Endothelial cell of umbilical vein (primary cell): ENCODE measurements around the gene INTS6. TPM values are rescaled to one million over a fixed set of nuclear protein-coding genes. Genes with fewer than 3 reads are reported as not detected.
A peak's percentile ranks its signal among the peaks of the same experiment; 100 is the strongest.

Experiments
- BruUV-seq: library from RNA; stranded (reverse); fragments of 400-500 nt; replicated peaks from 2 replicates; lab custom pipeline; 2021; lab: Mats Ljungman, UMichigan
- CTCF ChIA-PET: fragments of 300-600, 350-600 bp; sonication (Branson Sonifier 250); formaldehyde crosslinking; loops from one replicate; lab custom pipeline; 2021; ENCODE audit warnings: antibody characterized with exemption, inconsistent platforms; lab: Charles Lee
- POLR2A ChIA-PET: fragments of 300-600, 350-600 bp; sonication (Branson Sonifier 250); formaldehyde crosslinking; loops from one replicate; lab custom pipeline; 2021; ENCODE audit warnings: antibody characterized with exemption, inconsistent platforms; lab: Charles Lee
- DNase-seq: peaks from one replicate; pipeline ENCODE4 v3.0.0-alpha.2; 2011; ENCODE audit warnings: low read depth, low spot score
- FAIRE-seq: peaks from 2 replicates; lab custom pipeline; 2011; peaks lifted over from hg19 to GRCh38; lab: Jason Lieb, UNC
- H2AFZ ChIP-seq: 2 replicates; pipeline ENCODE4 v1.6.0; 2012; ENCODE audit warnings: low read depth, low read length, control low read depth, inconsistent platforms
- H3K27ac ChIP-seq: 2 replicates; pipeline ENCODE4 v1.5.1; 2011; ENCODE audit warnings: low read depth, mild to moderate bottlenecking, control low read depth, low read length, moderate library complexity; ENCODE audit not compliant: insufficient read depth
- H3K27me3 ChIP-seq, 2 experiments: 2 replicates each; pipeline versions ENCODE4 v1.6.0 to v1.6.1; 2011; ENCODE audit warnings: low read length in 2 of 2, mixed read lengths in 1 of 2; ENCODE audit not compliant: control insufficient read depth in 2 of 2, insufficient read depth in 2 of 2
- H3K36me3 ChIP-seq, 2 experiments: 2 replicates in 1 of 2; 3 replicates in 1 of 2; pipeline ENCODE4 v1.5.1; 2011; ENCODE audit warnings: low read length in 2 of 2, mild to moderate bottlenecking in 1 of 2, moderate library complexity in 1 of 2; ENCODE audit not compliant: control insufficient read depth in 2 of 2, insufficient read depth in 2 of 2; ENCODE audit errors: extremely low read depth in 1 of 2
- H3K4me1 ChIP-seq: 3 replicates; pipeline ENCODE4 v1.5.1; 2011; ENCODE audit warnings: mild to moderate bottlenecking, low read length; ENCODE audit not compliant: control insufficient read depth, insufficient read depth; ENCODE audit errors: extremely low read depth
- H3K4me2 ChIP-seq: 2 replicates; pipeline ENCODE4 v1.6.1; 2011; ENCODE audit warnings: low read length, control low read depth, mixed read lengths; ENCODE audit not compliant: insufficient read depth
- H3K4me3 ChIP-seq, 3 experiments: fragments of 200-600 bp in 1 of 3; sonication (generic), shearing (Covaris generic) in 1 of 3; replicated peaks in 1 of 3; 2 replicates each; pipeline ENCODE4 v1.5.1; 2011 to 2016; ENCODE audit warnings: control low read depth in 3 of 3, low read length in 3 of 3, mild to moderate bottlenecking in 2 of 3, inconsistent platforms in 1 of 3, low read depth in 1 of 3, moderate library complexity in 1 of 3; ENCODE audit not compliant: insufficient read depth in 1 of 3
- H3K79me2 ChIP-seq: 2 replicates; pipeline ENCODE4 v1.6.0; 2012; ENCODE audit warnings: low read length, inconsistent platforms; ENCODE audit not compliant: control insufficient read depth, insufficient read depth
- H3K9ac ChIP-seq: replicated peaks from 2 replicates; pipeline ENCODE3; 2011; ENCODE audit warnings: low read length, control low read depth; ENCODE audit not compliant: insufficient read depth; ENCODE audit errors: extremely low read depth
- H3K9me1 ChIP-seq: replicated peaks from 3 replicates; pipeline ENCODE4 v1.6.0; 2011; ENCODE audit warnings: mild to moderate bottlenecking, low read length; ENCODE audit not compliant: control insufficient read depth, insufficient read depth; ENCODE audit errors: extremely low read depth
- H3K9me3 ChIP-seq: replicated peaks from 2 replicates; pipeline ENCODE4 v1.5.1; 2012; ENCODE audit warnings: low read length, inconsistent platforms; ENCODE audit not compliant: control insufficient read depth, insufficient read depth
- H4K20me1 ChIP-seq: replicated peaks from 2 replicates; pipeline ENCODE3; 2011; ENCODE audit warnings: mild to moderate bottlenecking, low read length; ENCODE audit not compliant: control insufficient read depth, insufficient read depth; ENCODE audit errors: extremely low read depth
- EZH2 ChIP-seq: IDR thresholded peaks from 2 replicates; pipeline ENCODE4 v1.6.1; 2012; ENCODE audit warnings: borderline replicate concordance, low read depth, mild to moderate bottlenecking, moderate library complexity, low read length, inconsistent platforms; ENCODE audit not compliant: severe bottlenecking
- FOS ChIP-seq: IDR thresholded peaks from 2 replicates; pipeline ENCODE4 v1.6.1; 2011; ENCODE audit warnings: mild to moderate bottlenecking, low read length, moderate library complexity, borderline replicate concordance; ENCODE audit not compliant: insufficient read depth
- GATA2 ChIP-seq: IDR thresholded peaks from 2 replicates; pipeline ENCODE4 v1.7.0; 2011; ENCODE audit warnings: low read depth, mild to moderate bottlenecking, moderate library complexity, mixed read lengths, low read length; ENCODE audit not compliant: insufficient read length, insufficient read depth
- JUN ChIP-seq: IDR thresholded peaks from 2 replicates; pipeline ENCODE4 v1.6.1; 2011; ENCODE audit warnings: borderline replicate concordance, low read depth; ENCODE audit not compliant: insufficient read length, insufficient read depth
- MYC ChIP-seq: IDR thresholded peaks from one replicate; pipeline ENCODE4 v1.6.1; 2011; ENCODE audit warnings: mild to moderate bottlenecking, low read depth, low read length
- POLR2A ChIP-seq: IDR thresholded peaks from 2 replicates; pipeline ENCODE4 v1.6.1; 2012; ENCODE audit warnings: low read depth, mild to moderate bottlenecking, control low read depth, low read length
- POLR2AphosphoS5 ChIP-seq: IDR thresholded peaks from 2 replicates; pipeline ENCODE4 v1.6.1; 2012; ENCODE audit warnings: low read depth, mild to moderate bottlenecking, control low read depth, low read length, moderate library complexity; ENCODE audit not compliant: insufficient read depth
- dilution Hi-C: fragments of 300-500 bp; cut with MboI; formaldehyde crosslinking; loops from one replicate; pipeline ENCODE4 v1.15.0; 2019; ENCODE audit warnings: low sequenced_read_pairs; ENCODE audit not compliant: extremely low pct_ligation_motif_present
- intact Hi-C: fragments of 100-400 bp; cut with micrococcal nuclease; formaldehyde crosslinking; loops from one replicate; pipeline ENCODE4 v1.10.0; 2022
- polyA plus RNA-seq, 4 experiments: library from polyadenylated mRNA; depleted of rRNA in 3 of 4; stranded (reverse) in 3 of 4; unstranded in 1 of 4; fragments of >200 nt; gene quantifications; 2 replicates each; pipeline versions ENCODE4 v1.2.1 to v1.2.3, GENCODE V29; 2011 to 2012; ENCODE audit warnings: missing spikeins in 1 of 4
- total RNA-seq: library from RNA; stranded (reverse); gene quantifications from 2 replicates; pipeline ENCODE4 v1.2.3, GENCODE V29; 2021
- TF ChIP-seq, protein P1 (sequence below), 2 donors: IDR thresholded peaks; 1 replicate in 1 of 2; 2 replicates in 1 of 2; pipeline ENCODE4 v1.5.1; 2011; ENCODE audit warnings: low read length in 2 of 2, mild to moderate bottlenecking in 2 of 2, moderate library complexity in 2 of 2, control low read depth in 1 of 2, inconsistent platforms in 1 of 2, low read depth in 1 of 2; ENCODE audit not compliant: insufficient read depth in 1 of 2; ENCODE audit errors: extremely low read depth in 1 of 2
- TF ChIP-seq, protein P2 (sequence below): IDR thresholded peaks from 2 replicates; pipeline ENCODE4 v1.6.1; 2011; ENCODE audit not compliant: insufficient read depth, insufficient read length

Gene INTS6
- total and polyA plus RNA-seq, 2 donors (not counting 3 experiments of a cell fraction or from before 2014, with no cell fraction given), result 9.5 to 45.4 TPM

DNA sequence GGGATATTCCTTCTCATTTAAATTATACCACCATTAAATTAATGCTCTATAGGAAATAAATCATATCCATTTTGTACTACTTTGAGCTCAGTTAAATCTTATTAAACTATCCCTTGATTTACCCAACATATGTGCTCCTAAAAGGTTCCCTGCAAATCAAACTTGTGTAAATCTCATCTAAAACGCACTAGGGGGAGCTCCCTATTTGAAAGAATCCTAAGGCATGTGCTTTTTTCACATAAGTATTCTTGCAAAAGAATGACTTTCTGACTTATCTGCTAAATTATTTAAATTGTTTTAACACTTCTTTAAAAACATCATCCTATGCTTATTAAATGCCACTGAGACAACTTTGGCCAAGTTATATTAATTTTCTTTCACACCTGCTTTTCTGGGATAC is 7.9 kb downstream of the INTS6 start:
- no peaks in the 10 kb centered on the region for H4K20me1 ChIP-seq
- no peak overlapping the region for H3K4me2 ChIP-seq
- dilution Hi-C loops, result no loop called here
- POLR2A ChIA-PET, result interaction anchor here (0.6 to 5.0 kb wide), 2 partner anchors 8 to 125 kb away, joined by 3 to 27 read pairs; partner anchors contain the start of gene INTS6
- no peak overlapping the region for H2AFZ ChIP-seq
- DNase-seq, result peak; percentile 11
- CTCF ChIA-PET, result interaction anchor here (1.0 to 3.6 kb wide), 5 partner anchors 10 to 371 kb away, joined by 3 to 16 read pairs (median 5); no protein-coding TSS in a partner anchor
- H3K4me1 ChIP-seq, result no peaks in the 10 kb centered on the region
- peaks cover 4% of the 10 kb centered on the region for H3K79me2 ChIP-seq
- H3K36me3 ChIP-seq, result peaks cover 3 to 12% of the 10 kb centered on the region in 2 experiments
- H3K9me1 ChIP-seq, result peaks cover 2% of the 10 kb centered on the region
- TF ChIP-seq, protein P1, sequence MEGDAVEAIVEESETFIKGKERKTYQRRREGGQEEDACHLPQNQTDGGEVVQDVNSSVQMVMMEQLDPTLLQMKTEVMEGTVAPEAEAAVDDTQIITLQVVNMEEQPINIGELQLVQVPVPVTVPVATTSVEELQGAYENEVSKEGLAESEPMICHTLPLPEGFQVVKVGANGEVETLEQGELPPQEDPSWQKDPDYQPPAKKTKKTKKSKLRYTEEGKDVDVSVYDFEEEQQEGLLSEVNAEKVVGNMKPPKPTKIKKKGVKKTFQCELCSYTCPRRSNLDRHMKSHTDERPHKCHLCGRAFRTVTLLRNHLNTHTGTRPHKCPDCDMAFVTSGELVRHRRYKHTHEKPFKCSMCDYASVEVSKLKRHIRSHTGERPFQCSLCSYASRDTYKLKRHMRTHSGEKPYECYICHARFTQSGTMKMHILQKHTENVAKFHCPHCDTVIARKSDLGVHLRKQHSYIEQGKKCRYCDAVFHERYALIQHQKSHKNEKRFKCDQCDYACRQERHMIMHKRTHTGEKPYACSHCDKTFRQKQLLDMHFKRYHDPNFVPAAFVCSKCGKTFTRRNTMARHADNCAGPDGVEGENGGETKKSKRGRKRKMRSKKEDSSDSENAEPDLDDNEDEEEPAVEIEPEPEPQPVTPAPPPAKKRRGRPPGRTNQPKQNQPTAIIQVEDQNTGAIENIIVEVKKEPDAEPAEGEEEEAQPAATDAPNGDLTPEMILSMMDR (IDR thresholded peaks at IDR 0.05; ENCODE audit: extremely low read depth in 1 of 2, insufficient read depth in 1 of 2, low read depth in 1 of 2, low read length in 2 of 2), result no peak
- no peak for TF ChIP-seq EZH2
- TF ChIP-seq, protein P2, sequence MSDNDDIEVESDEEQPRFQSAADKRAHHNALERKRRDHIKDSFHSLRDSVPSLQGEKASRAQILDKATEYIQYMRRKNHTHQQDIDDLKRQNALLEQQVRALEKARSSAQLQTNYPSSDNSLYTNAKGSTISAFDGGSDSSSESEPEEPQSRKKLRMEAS, result no peak
- TF ChIP-seq FOS, result no peak
- no peak for TF ChIP-seq GATA2
- no peak for TF ChIP-seq JUN
- TF ChIP-seq POLR2AphosphoS5, result no peak
- TF ChIP-seq MYC, result no peak
- TF ChIP-seq POLR2A, result no peak
- no TSS peak for BruUV-seq
- H3K9me3 ChIP-seq, result no peaks in the 10 kb centered on the region
- intact Hi-C loops, result no loop called here
- H3K4me3 ChIP-seq, result no peak overlapping the region
- no peak for FAIRE-seq
- H3K27ac ChIP-seq, result no peak overlapping the region
- H3K27me3 ChIP-seq, result no peaks in the 10 kb centered on the region
- H3K9ac ChIP-seq, result no peak overlapping the region
